Measurements from ENCODE around the gene ODF2.
A peak's percentile ranks its signal among the peaks of the same experiment; 100 is the strongest.

Gene ODF2

DNA sequence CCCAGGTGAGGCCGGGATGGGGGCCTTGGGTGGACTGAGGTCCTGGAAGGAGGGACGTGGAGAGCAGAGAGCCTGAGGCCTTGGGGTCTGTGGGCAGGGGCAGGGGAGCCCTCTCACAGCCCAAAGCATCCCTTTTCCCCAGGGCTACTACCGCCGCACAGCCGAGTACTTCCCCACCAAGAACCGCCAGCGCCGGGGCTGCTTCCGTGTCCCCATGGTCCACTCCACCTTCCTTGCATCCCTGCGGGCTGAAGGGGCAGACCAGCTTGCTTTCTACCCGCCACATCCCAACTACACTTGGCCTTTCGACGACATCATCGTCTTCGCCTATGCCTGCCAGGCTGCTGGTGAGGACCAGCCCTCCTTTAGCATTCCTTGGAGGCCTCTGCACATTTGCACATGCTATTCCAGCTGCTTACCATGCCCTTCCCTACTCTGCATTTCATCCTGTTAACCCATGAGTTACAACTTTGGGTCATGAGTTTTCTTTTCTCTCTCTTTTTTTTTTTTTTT, 31.5 kb upstream of the ODF2 start:
- DNase-seq = no peak

DNA sequence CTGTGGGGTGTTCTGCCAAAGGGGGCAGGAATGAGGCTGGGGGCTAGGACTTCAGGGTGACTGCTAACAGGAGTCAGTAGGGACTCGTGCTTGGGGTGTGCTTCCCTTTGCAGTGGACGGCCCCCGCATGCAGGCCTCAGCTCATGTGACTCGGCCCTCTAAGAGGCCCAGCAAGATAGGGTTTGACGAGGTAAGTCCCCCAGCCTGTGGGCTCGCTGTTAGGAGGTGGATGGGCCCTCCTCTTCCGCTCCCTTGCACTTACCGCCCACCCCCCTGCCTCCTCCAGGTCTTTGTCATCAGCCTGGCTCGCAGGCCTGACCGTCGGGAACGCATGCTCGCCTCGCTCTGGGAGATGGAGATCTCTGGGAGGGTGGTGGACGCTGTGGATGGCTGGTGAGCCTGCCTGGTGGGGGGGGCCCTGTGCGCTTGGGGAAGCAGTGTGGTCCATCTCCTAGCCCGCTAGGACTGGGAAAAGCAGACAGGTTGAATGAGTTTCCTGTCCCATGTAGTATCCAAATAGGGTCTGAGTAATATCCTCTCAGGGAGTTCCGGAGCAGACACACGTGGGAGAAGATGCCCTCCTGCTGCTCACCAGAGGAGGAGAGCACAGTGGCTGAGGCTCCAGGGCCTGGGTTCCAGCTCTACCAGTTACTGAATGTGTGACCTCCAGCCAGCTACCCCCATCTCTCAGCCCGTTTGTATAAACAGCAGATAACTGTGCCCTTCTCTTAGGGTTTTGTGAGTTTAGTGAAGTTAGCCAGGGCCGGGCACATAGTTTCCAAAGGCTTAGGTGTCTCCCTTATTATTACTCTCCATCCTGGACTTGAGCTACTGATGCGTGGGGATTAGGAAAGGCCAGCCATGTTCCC, 26.9 kb upstream of the ODF2 start:
- DNase-seq = no peak

DNA sequence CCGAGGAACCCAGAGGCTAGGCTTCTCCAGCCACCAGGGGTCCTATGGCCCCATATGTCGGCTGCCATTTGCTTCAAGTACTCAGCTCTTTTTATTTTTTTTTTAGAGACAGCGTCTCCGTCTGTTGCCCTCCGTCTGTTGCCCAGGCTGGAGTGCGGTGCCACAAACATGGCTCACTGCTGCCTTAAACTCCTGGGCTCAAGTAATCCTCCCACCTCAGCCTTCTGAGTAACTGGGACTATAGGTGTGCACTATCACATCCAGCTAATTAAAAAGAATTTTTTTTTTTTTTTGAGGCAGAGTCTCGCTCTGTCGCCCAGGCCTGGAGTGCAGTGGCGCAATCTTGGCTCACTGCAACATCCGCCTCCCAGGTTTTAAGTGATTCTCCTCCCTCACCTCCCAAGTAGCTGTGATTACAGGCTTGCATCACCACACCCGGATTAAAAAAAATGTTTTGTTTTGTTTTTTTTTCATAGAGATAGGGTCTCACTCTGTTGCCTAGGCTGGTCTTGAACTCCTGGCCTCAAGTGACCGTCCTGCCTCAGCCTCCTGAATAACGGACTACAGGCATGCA, 26.2 kb upstream of the ODF2 start:
- DNase-seq = no peak

DNA sequence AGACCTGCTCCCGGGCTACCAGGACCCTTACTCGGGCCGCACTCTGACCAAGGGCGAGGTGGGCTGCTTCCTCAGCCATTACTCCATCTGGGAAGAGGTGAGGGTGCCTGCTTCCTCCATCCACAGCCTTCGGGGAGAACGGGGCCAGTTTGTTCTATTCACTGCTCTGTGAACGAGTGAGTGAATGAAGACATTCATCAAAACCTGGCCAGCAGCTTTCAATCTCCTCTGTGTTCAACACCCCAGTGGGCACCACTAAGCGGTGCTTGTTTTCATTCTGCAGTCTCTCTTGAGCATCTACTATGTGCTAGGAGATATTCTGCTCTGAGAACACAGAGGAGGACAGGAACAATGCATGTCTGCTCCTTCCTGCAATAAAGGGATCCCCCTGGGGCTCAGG, 24.6 kb upstream of the ODF2 start:
- DNase-seq = no peak

DNA sequence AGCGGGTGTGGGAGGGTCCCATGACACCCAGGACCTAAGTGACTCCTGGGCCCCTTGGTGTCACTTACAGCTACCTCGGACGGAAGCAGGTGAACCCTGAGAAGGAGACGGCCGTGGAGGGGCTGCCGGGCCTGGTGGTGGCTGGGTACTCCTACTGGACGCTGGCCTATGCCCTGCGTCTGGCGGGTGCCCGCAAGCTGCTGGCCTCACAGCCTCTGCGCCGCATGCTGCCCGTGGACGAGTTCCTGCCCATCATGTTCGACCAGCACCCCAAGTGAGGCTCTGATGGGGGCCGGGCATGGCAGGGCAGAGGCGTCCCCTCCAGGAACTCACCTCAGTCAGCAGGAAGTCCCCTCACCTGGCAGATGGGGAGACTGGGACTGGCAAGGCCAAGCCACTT, 21.5 kb upstream of the ODF2 start:
- DNase-seq = no peak

DNA sequence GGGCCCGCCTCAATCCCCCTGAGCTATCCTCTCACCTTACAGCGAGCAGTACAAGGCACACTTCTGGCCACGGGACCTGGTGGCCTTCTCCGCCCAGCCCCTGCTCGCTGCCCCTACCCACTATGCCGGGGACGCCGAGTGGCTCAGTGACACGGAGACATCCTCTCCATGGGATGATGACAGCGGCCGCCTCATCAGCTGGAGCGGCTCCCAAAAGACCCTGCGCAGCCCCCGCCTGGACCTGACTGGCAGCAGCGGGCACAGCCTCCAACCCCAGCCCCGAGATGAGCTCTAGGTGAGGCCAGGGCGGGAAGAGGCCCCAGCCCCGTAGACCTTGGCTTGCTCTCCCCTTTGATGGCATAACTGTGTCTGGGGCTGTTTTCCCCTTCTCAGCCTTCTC, 20.2 kb upstream of the ODF2 start:
- no peak for DNase-seq

DNA sequence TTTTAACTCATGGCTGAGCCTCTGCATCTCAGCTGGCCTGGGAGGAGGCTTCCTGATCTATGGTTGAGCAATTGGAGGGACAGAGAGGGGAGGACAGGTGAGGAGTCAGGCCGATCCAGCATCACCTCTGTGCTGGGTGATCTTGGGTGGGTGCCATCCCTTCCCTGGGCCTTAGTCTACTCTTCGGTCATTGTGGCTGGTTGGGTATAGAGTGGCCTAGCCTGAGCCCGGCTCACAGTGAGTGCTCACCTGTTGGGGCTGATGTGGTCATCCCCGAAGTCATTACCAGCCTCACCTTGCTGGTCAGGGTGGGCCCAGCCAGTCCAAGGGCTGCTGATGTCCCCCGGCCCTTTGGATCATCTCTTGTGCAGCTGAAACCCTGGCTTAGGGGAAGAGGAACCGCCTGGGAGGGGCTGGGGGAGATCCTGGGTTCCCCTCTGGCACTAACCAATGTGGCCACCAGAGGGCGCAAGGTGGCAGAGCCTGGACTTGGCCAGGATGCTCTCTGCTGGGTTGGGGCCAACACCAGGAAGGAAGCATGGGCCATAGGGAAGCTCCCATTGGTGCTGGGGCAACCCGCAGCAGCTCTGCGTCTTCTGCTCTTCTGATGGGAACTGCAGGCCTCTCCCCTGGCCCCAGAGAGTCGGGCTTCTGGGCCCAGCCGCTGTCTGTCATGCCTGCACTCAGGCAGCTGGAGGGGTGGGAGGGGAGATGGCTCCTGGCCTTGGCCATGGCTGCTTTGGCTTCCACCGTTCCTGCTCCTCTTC, 17.3 kb upstream of the ODF2 start:
- peak; percentile 88 for DNase-seq

DNA sequence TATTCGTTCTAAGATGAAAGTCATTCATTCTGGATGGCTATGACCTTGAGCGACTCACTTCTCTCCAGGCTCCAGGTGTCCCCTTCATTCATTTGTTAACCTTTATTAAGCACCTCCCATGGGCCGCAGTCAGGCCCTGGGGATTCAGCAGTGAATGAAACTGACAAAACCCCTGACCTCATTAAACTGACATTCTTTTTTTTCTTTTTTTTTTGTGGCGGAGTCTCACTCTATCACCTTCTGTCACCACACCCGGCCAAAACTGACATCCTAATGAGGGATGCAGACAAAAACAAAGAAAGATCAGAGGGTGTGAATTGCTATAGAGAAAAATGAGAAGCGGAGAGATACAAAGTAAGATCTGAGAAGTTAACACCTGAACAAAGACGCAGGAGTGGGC, 16.5 kb upstream of the ODF2 start:
- no peak for DNase-seq

DNA sequence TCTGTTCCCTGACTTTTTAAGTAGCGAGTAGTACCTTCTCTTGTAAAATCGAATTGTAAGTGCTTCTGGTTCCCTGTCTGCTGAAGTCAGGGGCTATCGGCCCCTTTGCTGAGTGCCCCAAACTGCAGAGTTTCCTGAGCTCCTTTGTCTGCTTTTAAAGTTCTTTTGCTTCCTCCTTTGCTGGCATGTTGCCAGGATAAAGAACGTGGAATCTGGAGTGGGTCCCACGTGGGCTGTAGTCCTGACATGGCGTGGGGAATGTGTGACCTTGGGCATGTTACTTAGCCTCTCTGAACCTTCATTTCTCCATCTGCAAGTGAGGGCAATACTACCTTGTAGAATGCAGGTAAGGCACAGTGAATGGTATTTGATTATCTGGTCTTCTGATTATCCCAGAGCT, 13.7 kb upstream of the ODF2 start:
- no peak for DNase-seq

DNA sequence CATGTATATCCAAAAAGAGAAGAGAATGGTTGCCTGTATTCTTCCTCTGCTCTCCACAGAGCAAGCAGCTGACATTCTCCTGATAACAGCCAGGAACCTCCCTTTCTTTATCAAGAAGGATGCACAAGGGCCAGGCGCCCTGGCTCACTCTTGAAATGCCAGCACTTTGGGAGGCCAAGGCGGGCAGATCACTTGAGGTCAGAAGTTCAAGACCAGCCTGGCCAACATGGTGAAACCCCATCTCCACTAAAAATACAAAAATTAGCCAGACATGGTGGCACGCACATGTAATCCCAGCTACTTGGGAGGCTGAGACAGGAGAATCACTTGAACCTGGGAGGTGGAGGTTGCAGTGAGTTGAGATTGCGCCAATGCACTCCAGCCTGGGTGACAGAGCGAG, 9.3 kb upstream of the ODF2 start:
- DNase-seq = peak; percentile 84

DNA sequence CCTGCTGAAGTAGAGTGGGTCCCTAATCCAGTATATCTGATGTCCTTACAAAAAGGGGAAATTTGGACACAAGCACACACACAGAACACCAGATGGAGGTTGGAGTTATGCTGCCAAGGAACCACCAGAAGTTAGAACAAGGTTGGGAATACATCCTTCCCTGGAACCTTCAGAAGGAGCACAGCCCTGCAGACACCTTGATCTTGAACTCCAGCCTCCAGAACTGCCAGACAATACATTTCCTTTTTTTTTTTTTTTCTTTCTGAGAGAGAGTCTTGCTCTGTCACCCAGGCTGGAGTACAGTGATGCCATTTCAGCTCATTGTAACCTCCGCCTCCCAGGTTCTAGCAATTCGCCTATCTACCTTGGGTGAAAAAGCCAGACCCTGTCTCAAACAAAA, 7.1 kb upstream of the ODF2 start:
- no peak for DNase-seq

DNA sequence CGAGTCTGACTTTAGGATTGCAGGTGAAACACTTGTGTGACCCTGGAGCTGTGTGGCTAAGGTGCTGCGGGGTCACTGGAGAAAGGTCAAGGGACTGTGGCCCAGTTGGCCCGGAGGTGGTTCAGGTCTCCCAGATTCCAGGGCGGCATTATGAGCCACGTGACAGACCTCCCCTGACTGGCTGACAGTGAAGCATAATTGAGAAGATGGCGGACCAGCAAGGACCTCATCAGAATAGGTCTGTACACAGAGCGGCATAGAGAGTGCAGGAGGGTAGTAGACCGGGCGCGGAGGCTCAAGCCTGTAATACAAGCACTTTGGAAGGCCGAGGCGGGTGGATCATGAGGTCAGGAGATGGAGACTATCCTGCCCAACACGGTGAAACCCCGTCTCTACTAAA, 815 bp upstream of the ODF2 start:
- no peak for DNase-seq

DNA sequence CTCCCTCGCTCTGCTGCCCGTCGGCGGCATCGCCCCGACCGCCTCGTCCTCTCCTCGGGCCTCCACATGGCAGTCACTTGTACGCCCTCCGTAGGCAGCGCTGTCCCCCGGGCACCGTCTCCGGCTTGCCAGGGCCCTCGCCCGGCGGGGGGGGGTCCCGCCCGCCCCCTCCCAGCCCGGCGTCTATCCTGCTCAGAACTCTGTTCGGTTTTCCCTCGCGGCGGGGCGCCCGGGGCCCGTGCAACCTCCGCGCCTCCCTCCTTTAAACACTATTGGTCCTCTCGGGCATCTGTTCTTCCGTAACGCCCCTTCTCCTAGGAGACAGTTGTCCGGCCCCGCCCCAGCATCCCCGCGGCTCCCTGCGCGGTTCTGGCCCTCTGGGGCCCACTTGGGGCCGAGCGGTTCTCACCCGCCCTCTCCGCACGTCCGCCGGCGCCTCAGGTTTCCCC, 831 bp downstream of the ODF2 start:
- DNase-seq = peak; percentile 72

DNA sequence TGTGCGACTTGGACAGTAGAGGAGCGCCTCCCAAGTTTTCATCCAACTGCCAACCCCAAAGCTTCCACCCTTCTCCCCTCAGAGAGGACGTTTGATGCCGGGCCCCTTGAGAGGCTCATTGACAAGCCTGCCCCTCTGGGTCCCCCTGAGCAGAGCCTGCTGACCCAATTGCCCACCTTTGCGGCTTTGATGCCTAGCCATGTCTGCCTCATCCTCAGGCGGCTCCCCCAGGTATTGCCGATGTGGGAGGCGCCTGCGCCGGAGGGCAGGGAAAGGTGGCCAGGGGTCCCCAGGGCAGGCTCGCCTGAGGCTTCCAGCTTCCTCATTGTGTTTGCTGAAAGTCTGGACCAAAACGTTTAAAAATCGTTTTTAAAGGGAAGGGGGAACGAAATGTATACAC, 1.4 kb downstream of the ODF2 start:
- DNase-seq = no peak

DNA sequence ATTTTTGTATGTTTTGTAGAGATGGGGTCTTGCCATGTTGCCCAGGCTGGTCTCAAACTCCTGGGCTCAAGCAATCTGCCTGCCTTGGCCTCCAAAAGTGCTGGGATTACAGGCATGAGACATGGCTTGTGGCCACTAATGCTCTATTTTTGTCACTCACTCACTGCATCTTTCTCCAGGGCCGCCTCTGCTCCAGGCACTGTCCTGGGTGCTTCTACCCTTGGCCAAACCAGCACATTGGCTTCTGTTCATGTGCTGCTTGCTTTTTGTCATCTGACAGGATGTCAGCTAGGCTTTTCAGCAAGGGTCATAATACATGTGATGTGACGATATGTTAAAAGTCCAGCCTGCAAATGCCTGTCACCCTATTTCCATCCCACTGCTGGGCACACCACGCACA, 3.2 kb downstream of the ODF2 start:
- DNase-seq = no peak

DNA sequence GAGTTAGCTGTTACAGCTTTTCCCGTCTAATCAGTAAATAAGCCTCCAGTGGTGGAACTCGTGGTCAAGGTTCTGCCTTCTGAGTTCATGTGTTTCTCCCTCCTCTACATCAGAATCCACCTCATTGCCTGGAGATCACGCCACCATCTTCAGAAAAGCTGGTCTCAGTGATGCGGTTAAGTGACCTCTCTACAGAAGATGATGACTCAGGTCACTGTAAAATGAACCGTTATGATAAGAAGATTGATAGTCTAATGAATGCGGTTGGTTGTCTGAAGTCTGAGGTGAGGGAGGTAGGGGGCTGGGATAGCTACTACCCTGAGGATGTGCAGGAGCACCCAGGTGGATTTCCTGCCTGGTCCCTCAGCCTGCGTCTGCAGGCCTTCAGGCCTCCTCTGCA, 13.3 kb downstream of the ODF2 start:
- DNase-seq = peak; percentile 18

DNA sequence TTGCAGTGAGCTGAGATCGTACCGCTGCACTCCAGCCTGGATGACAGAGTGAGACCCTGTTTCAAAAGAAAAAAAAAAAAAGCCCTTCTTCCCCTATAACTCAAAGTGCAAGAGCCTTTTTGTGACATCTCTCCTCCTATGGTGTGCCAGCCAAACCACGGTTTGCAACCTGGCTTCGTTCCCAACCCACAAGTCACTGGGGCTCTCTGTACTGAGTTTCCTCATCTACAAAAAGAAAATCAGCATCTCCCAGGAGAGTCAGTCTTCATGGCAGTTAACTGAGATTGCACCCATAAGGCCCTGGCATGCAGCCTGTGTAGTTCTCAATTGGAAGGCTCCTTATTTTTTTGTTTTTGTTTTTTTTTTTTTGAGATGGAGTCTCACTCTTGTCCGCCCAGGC, 14.8 kb downstream of the ODF2 start:
- DNase-seq = peak; percentile 71

DNA sequence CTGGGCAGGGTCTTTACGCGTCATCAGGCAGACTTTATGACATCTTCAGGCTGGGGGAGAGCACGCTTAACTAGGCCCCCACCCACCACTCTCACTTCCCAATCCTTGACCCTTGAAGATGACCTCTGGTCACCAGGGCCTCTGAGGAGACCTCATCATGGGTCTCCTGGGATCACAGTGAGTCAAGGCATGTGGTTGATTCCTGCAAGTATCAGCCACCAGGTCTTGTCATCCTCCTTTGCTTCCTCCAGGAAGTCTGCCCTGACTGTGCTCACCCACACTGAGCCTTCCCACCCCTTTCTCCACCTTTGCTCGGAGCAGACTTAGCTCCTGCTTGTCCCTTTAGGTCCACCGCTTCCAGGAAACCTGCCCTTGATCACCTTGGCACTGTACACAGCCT, 17.3 kb downstream of the ODF2 start:
- DNase-seq = no peak

DNA sequence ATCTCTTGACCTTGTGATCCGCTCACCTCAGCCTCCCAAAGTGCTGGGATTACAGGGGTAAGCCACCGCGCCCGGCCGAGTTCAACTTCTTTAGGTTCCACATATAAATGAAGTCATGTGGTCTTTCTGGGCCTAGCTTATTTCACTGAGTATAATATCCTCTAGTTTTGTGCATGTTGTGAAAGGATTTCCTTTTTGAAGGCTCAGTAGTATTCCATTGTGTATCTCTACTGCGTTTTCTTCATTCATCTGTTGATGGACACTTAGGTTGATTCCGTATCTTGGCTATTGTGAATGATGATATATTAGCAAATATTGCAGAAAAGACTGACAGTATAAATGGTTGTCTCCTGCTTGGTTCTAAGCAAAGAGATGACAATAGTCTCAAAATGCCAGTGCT, 20.1 kb downstream of the ODF2 start:
- no peak for DNase-seq

DNA sequence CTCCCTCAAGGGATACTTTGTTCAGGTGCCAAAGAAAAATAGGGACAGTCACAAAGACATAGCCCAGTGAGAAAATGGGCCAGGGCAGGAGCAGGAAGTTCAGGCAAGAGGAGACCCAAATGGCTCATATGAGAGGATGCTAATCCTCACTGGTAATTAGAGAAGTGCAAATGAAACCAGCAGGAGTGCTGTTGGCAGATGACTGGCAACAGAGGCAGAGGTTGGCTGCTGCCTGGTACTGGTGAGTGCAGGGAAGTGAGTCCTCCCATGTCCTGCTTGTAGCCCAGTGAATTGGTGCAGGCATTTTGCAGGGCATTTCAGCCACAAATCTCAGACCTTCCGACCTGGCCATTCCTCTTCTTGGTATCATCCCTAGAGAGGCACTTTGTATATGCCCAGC, 23.5 kb downstream of the ODF2 start:
- no peak for DNase-seq

DNA sequence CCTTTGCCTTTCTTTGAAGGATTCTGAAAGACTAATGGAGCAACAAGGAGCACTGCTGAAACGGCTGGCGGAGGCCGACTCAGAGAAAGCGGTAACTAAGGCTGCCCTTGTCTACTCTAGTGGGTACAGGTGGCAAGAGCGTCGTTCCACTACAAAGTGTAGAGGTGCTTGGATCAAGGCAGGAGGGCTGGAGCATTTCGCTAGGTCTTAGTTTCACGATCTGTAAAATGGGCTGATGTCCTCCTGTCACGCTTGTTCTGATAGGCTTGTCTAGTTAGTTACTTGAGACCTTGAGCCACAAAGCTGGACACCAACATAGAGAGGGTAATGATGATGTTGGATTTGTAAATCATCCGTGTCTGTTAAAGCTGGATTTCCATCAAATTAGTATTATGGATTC, 25.8 kb downstream of the ODF2 start:
- no peak for DNase-seq

DNA sequence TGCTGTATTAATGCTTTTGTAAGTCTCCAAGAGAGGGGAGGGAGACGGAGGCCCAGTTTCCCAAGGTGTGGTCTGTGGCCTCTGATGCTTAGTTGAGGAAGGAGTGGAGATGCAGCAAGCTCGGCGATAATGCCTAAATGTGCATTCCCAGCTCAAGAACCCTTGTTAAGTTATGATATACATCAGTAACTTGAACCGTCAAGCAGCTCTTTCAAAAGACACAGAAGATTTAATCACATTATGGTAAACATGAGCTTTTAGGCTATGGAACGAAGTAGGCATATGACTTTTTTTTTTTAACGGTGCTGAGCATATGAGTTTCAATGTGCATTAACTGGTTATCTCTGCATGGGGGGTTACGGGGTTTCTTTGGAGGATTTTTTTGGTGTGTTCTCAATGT, 26.4 kb downstream of the ODF2 start:
- no peak for DNase-seq

DNA sequence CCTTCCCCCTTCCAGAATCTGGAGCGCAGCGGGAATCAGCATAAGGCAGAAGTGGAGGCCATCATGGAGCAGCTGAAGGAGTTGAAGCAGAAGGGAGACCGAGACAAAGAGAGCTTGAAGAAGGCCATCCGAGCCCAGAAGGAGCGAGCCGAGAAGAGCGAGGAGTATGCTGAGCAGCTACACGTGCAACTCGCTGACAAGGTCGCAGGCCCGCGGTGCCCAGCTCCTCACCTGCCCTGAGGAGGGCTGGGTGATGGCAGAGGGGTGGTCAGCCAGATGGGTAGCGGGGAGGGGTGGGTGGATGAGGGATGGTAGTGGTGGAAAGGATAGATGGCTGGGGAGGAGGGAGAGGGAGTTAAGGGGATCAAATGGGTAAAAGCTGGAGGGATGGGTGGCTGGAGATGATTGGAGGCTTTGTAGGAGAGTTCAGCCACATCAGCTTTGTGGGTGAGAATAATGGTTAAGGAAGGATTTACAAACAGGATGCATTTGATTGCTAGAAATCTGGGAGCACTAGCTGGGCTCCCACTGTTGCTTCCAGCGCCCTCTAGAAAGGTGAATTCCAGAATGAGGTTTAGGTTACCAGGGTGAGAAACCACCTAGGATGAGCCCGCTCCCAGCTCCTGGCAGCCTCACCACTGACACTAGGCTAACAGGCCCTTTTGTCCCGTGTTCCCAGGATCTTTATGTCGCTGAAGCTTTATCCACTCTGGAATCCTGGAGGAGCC, 29.0 kb downstream of the ODF2 start:
- DNase-seq = no peak

Measured in OCI-M1 (cell line).